HG03097 (cell line): Measurements from ENCODE around the gene PIK3R6.
"Not testable (repeated sequence)": the region's sequence is repeated elsewhere in the genome, so short reads cannot be mapped to it uniquely, and the experiment has no call there.

Experiments used
- ATAC-seq: cut with Tn5 transposase; IDR thresholded peaks from one replicate; pipeline ENCODE4 v1.9.1; 2021; ENCODE audit not compliant: unreplicated experiment, low FRiP score

The PIK3R6 gene

GRCh38 chr17:8873801-8874715 is 6.6 kb upstream of the PIK3R6 start:
- ATAC-seq: no peak

- no peak for ATAC-seq
Measured at GRCh38 chr17:8872705-8873435, 5.4 kb upstream of the PIK3R6 start.

- ATAC-seq: no peak
Measured at GRCh38 chr17:8872036-8872704, 4.7 kb upstream of the PIK3R6 start.

- ATAC-seq: no peak
Measured at GRCh38 chr17:8871081-8871581, 3.7 kb upstream of the PIK3R6 start.

GRCh38 chr17:8870406-8871040 is 3.0 kb upstream of the PIK3R6 start:
- no peak for ATAC-seq

GRCh38 chr17:8869114-8869815 is 1.8 kb upstream of the PIK3R6 start:
- ATAC-seq: no peak

GRCh38 chr17:8868529-8868951 is 1.1 kb upstream of the PIK3R6 start:
- ATAC-seq: no peak

- no peak for ATAC-seq
Measured at GRCh38 chr17:8868092-8868491, 618 bp upstream of the PIK3R6 start.

- ATAC-seq: no peak
Measured at GRCh38 chr17:8865811-8866210, 1.7 kb downstream of the PIK3R6 start.

- ATAC-seq: no peak
Measured at GRCh38 chr17:8865385-8865784, 2.1 kb downstream of the PIK3R6 start.

GRCh38 chr17:8862213-8863056 is 5.0 kb downstream of the PIK3R6 start:
- no peak for ATAC-seq

- no peak for ATAC-seq
Measured at GRCh38 chr17:8861495-8862181, 5.8 kb downstream of the PIK3R6 start.

GRCh38 chr17:8859804-8860430 is 7.6 kb downstream of the PIK3R6 start:
- ATAC-seq: no peak

- no peak for ATAC-seq
Measured at GRCh38 chr17:8859027-8859803, 8.3 kb downstream of the PIK3R6 start.

GRCh38 chr17:8857919-8858318 is 9.6 kb downstream of the PIK3R6 start:
- ATAC-seq: peak; percentile 51

GRCh38 chr17:8856869-8857575 is 10.5 kb downstream of the PIK3R6 start:
- no peak for ATAC-seq

- ATAC-seq: not testable (repeated sequence)
Measured at GRCh38 chr17:8856205-8856603, 11.3 kb downstream of the PIK3R6 start.
